ENCODE measurements around the gene FRAS1.

FRAS1 gene

DNA sequence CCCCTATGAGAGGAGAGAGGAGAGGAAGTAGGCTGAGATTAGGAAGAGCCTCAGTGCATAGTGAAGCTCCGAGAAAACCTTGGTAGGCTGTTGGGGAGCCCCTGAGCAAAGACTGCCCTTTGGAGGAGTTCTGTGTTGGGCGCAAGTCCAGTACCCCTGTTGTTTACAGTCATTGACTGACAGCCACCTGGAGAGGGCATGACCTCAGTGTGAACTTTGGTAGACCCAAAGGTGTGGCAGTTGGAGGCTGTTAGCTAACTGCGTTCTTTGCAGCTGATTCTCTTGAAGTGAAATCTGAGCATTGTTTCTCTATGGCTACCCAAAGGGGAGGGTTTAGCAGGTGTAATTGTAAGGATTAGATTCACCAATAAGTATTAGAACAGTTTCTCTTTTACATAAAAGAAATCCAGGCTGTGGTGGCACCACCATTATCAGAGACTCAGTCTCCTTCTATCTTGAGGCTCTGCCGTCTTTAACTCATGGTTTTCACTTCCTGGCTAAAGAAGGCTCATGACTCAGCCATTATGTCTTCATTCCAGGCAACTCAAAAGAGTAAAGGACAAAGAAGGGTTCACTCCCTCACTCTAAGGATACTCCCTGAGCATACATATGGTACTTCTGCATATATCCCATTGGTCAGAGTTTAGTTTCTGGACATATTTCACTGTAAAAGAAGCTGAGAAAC, 527.9 kb downstream of the FRAS1 start:
- Histone ChIP-seq H3K36me3 (ENCODE audit: insufficient read depth, low read length) (no peaks in the 10 kb centered on the region), H2AFZ (ENCODE audit: low read depth, low read length) (no peak overlapping the region), H3K27me3 (ENCODE audit: insufficient read depth, low read length) (no peaks in the 10 kb centered on the region), H3K4me1 (ENCODE audit: insufficient read depth, low read length) (peaks cover 10% of the 10 kb centered on the region), H3K4me3 (ENCODE audit: low read length) (no peak overlapping the region), H3K9me3 (ENCODE audit: low read length) (no peaks in the 10 kb centered on the region)

DNA sequence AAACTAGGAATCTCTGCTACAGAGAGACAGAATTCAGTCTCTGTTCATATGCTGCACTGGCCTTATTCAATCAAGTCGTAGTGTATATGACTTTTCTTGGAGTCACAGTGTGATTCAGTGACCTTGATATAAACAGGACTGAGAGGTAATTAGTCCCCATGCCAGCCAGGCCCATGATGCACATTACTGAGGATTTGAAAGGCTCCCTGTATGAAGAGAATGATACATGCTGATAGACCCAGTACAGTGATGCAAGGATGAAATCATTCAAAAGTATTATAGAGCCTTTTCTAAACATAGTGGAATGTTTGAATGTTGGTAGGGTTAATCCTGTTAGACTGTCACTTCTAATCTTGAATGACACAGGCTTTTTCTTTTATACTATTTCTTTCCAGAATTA, 528.5 kb downstream of the FRAS1 start:
- Histone ChIP-seq H3K27me3 (ENCODE audit: insufficient read depth, low read length) (no peaks in the 10 kb centered on the region), H2AFZ (ENCODE audit: low read depth, low read length) (no peak overlapping the region), H3K4me3 (ENCODE audit: low read length) (no peak overlapping the region), H3K4me1 (ENCODE audit: insufficient read depth, low read length) (peaks cover 10% of the 10 kb centered on the region), H3K9me3 (ENCODE audit: low read length) (no peaks in the 10 kb centered on the region), H3K36me3 (ENCODE audit: insufficient read depth, low read length) (no peaks in the 10 kb centered on the region)

DNA sequence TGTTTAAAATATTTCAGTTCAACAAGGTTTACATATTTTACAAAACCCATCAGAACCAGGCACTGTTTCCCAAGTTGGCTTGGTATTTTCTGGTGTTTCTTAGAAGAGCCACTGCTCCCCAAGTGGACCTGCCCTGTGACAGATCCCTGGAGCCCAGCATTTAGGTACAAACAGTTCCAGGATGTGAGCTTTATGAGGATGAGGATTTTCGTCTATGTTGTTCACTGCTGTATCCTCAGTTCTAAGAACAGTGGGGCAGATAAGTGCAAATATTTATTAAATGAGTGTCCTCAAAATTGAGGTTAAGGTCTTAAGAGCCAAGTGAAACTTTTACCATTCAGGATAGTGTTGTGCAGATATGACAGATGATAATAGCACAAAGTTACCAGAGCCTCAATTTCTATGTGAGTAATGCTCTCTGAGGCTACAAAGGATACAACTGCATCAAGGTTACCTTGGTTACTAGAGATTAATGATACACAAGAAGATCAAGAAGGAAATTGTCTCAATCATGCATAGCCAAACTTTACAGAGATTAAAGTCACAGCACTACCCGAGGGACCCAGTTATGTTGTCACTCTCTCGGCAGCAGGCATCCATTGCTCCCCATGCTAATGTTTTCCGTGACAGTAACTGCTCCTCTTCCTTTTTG, 531.9 kb downstream of the FRAS1 start:
- Histone ChIP-seq H2AFZ (ENCODE audit: low read depth, low read length) (no peak overlapping the region), H3K4me3 (ENCODE audit: low read length) (no peak overlapping the region), H3K36me3 (ENCODE audit: insufficient read depth, low read length) (no peaks in the 10 kb centered on the region)

DNA sequence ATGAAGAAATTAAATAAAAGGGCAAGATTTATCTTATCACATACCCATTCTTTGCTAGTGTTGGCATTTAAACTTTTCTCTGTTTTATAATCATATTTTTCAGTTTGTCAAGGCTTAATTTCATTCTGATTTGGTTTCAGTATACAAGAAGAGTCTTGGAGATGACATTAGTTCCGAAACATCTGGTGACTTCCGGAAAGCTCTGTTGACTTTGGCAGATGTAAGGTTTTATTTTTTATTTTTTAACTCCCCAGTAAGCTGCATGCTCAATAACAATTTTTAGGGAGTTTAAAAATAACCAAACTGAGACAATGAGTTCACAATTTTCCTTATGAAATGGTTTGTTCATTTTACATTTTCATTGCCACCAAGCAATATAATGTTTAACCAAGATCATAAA, 534.3 kb downstream of the FRAS1 start:
- H3K27me3 ChIP-seq (ENCODE audit: insufficient read depth, low read length): no peaks in the 10 kb centered on the region
- H3K4me1 ChIP-seq (ENCODE audit: insufficient read depth, low read length): peaks cover 10% of the 10 kb centered on the region
- H3K36me3 ChIP-seq (ENCODE audit: insufficient read depth, low read length): no peaks in the 10 kb centered on the region
- H3K9me3 ChIP-seq (ENCODE audit: low read length): no peaks in the 10 kb centered on the region
- H2AFZ ChIP-seq (ENCODE audit: low read depth, low read length): no peak overlapping the region
- H3K4me3 ChIP-seq (ENCODE audit: low read length): no peak overlapping the region

More for the DNA sequence above, 531.9 kb downstream of the FRAS1 start:
- Histone ChIP-seq H3K9me3 (ENCODE audit: low read length) (no peaks in the 10 kb centered on the region), H3K4me1 (ENCODE audit: insufficient read depth, low read length) (peaks cover 10% of the 10 kb centered on the region), H3K27me3 (ENCODE audit: insufficient read depth, low read length) (no peaks in the 10 kb centered on the region)

DNA sequence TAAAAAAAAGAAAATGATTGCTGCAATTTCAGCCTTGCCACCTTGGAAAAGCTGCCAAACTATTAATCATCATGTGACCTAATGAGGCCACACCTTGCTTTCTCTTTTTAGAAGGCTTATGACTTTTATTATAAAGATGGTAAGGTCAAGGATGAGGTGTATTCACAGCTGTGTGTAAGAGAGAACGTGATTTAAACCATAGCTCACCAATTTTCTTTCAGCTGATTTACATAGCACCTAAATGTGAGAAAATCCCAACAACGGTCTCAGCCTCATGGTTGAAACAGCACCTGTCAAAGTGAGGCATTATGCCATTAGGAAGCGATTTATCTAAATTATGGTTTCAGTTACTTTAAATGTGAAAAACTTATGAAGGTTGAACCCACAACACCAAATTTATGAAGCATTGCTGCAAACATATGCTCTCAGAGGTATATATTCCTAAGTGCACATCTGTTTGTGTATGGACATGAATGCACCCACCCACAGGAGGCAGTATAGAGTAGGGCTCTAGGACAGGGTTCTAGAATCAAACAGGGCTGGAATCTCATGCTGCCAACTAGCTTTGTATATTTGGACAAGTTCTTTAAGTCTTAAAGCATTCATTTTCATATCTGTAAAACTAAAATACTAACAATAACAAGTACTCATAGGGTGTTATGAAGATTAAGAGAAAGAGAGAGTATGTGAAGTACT, 535.1 kb downstream of the FRAS1 start:
- Histone ChIP-seq H3K4me3 (ENCODE audit: low read length) (no peak overlapping the region), H3K9me3 (ENCODE audit: low read length) (no peaks in the 10 kb centered on the region), H3K36me3 (ENCODE audit: insufficient read depth, low read length) (no peaks in the 10 kb centered on the region), H2AFZ (ENCODE audit: low read depth, low read length) (no peak overlapping the region), H3K4me1 (ENCODE audit: insufficient read depth, low read length) (peaks cover 10% of the 10 kb centered on the region), H3K27me3 (ENCODE audit: insufficient read depth, low read length) (no peaks in the 10 kb centered on the region)

Data from neuron (in vitro differentiated cells).